ENCODE data around the gene TRPC4.

The TRPC4 gene

DNA sequence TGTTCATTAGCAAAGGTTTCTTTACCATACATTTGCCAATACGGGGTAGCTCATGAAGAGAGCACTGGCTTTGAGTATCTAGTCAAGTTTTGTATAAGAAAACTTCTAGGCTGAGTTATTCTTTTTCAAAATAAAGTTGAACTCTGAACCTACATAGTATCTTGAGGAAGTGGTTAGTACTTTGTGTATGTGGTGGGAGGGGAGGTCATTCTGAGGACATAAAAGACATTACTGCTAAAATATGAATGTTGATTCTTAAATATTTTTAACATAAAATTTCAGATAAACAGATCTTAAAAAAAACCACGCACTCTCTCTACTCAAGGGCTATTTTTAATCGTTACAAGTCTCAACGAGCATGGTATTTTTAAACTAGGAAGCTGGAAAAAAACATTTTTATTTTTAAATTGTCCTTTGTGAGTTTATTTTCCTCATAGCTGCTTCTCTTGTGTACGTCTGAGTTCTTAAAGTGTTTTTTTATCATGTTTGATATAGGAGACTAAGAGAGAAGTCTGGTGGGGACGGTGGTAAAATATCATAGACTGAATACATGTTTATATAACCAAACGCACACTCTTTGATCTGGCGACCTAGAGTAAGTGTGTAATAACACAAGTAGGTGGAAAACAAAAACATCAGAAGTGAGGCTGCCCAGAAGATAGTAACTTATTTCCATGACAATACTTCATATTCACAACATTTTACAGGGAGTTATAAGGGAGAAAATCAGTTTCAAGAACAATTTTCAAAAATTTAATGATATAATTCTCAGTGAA lies 153.0 kb downstream of the TRPC4 start:
- DNase-seq (ENCODE audit: low spot score): no peak

DNA sequence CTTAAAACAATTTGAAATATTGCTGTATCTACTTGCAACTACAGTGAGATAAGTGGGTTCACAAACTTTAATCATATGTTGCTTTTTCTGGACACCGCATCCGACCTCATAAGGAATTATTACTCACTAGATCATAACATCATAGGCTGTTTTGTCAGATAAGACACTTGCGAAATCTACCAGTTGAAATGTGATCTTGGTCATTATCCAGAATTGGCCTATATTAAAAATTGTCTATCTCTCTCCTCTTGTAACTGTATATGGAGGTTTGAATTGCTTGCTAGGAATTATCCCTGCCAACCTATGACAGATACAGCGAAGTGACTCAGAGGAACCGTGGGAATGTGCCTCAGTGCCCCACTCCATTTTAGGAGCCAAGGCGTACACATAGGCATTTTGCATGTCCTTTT lies 154.0 kb downstream of the TRPC4 start:
- DNase-seq (ENCODE audit: low spot score): no peak

DNA sequence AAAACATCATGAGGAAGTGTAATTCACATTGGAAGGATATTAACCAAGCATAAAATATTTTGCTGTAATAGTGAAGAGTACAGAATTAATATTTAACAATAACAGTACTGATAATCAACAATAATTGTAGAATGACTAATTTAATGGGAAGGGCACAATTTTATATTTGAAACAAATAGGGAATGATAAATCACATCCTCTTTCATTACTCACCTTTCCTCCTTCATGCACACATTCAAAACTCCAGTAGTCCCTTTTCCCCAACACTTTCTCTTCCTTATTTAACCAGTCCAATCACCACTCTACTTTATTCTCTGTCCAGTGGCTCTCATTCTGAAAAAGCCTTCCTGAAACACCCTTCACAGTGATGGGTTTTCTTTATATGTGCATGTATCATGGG lies 160.3 kb downstream of the TRPC4 start:
- no peak for DNase-seq (ENCODE audit: low spot score)

GRCh38 chr13:37707739-37708500 lies 161.7 kb downstream of the TRPC4 start:
- no peak for DNase-seq (ENCODE audit: low spot score)

DNA sequence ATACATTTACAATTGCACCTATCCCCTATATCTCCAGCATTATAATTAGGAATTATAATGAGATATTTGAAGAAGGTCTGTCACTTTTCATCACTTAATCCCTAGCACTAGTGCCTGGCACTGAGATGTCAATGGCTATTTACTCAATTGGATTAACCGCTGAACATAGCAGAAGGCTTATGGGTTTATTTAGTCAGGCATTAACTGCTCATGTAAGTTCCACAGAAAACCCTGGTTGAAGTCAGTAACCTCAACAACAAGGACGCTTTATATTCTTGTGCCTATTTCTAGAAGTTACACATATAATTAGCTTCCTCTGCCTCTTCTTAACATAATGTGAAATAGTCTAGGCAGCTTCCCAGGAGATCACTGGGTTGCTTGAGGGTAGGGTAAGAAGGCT lies 163.5 kb downstream of the TRPC4 start:
- DNase-seq (ENCODE audit: low spot score): no peak

GRCh38 chr13:37701972-37702371 lies 167.6 kb downstream of the TRPC4 start:
- no peak for DNase-seq (ENCODE audit: low spot score)

GRCh38 chr13:37701306-37701705 lies 168.3 kb downstream of the TRPC4 start:
- DNase-seq (ENCODE audit: low spot score): no peak

DNA sequence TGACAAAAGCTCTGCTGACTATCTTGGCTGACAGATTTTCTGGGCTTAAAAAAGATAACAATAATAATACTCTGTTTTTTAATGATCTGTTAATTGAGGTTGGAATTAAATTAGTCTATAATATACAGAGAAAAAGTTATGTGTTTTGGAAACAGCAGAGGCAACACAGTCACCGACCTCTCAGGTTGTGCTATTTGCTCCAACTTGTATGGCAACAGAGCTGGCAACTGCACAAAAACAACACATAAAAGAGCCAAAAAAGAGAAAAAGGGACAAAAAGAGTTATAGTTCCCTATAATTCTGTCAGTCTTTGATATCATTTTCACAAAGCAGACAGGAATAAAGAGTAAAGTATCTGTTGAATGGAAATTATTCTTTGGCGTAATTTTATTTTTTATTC lies 168.7 kb downstream of the TRPC4 start:
- DNase-seq (ENCODE audit: low spot score): no peak

DNA sequence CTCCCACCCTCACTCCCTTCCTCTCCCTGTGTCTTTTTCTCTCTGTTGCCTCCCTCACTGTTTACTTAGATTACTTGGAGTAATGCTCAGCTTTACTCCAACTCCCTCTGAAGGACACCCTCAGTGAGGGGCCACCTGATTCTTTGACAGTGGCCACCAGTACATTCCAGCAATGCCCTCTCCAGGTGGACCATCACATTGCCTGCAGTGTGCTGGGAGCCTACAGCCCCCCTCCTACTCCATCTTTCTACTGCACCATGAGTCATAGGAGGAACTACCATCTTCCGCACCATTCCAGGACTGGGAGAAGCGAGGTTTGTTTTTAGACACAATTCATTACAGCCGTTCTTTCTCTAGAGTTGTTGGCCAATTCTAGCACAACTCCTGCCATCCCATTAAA lies 174.4 kb downstream of the TRPC4 start:
- DNase-seq (ENCODE audit: low spot score): no peak

DNA sequence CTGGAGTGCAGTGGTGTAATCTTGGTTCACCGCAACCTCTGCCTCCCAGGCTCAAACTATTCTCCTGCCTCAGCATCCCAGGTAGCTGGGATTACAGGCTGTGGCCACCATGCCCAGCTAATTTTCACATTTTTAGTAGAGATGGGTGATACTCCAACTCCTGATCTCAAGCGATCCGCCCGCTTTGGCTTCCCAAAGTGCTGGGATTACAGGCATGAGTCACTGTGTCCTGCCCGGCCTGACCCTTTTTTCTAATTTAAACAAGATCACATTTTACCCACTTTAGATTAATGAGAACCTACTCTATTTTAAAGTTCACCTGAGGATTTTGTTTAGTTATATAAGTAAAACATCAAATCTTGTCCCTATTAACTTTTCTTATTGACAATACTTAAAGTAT lies 179.2 kb downstream of the TRPC4 start:
- DNase-seq (ENCODE audit: low spot score): no peak

GRCh38 chr13:37686501-37686900 lies 183.1 kb downstream of the TRPC4 start:
- DNase-seq (ENCODE audit: low spot score): no peak

GRCh38 chr13:37685206-37685605 lies 184.4 kb downstream of the TRPC4 start:
- no peak for DNase-seq (ENCODE audit: low spot score)

DNA sequence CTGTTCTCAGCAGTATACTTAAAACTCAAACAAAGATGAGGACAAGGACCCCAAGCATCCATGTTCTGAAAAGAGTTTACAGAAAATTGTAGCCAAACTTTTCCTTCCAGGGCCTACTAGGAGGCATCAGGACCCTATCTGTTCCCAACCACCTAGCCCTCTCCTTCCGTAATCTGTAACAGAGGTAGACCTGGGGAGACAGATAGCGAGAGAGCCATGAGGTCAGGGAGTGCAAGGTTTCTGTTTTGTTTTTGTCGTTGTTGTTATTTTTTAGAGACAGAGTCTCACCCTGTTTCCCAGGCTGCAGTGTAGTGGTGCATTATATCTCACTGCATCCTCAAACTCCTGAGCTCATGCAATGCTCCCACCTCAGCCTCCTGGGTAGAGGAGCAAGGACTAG lies 187.1 kb downstream of the TRPC4 start:
- DNase-seq (ENCODE audit: low spot score): no peak

DNA sequence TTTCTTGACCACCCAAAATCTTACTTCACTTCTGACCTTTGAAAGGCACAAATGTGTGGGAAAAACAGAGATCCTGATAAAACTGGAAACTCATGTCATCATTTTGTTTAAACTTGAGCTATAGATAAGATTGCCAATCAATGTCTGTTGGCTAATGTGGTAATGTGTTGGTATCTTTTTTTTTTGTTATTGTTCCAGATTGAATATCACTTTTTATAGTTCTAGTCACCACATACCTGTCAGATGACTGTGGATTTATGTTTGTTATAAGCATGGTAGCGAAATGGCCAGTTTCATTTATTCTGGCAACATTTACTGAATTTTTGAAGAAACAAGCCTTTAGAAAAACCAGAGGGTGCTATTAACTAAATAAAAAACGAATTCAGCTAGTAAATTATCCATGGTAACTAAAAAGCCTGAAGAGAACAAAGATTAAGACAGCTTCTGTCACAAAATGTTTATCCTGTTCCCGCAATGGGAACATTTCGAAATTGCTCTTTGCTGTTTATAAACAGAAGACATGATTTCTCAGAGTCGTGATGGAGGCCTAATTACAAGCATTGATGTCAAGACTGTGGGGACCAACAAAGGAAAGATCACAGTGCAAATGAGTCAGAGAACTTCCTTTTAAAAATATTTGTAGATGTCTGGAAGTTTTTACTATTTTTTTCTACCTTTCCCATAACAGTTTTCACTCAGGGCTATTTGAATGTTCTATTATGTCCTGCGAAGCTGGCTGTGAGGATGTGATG lies 188.1 kb downstream of the TRPC4 start:
- peak; percentile 16 for DNase-seq (ENCODE audit: low spot score)

GRCh38 chr13:37680137-37680536 lies 189.4 kb downstream of the TRPC4 start:
- no peak for DNase-seq (ENCODE audit: low spot score)

- no peak for DNase-seq (ENCODE audit: low spot score)
These were observed 190.5 kb downstream of the TRPC4 start for GRCh38 chr13:37679043-37679442.

DNA sequence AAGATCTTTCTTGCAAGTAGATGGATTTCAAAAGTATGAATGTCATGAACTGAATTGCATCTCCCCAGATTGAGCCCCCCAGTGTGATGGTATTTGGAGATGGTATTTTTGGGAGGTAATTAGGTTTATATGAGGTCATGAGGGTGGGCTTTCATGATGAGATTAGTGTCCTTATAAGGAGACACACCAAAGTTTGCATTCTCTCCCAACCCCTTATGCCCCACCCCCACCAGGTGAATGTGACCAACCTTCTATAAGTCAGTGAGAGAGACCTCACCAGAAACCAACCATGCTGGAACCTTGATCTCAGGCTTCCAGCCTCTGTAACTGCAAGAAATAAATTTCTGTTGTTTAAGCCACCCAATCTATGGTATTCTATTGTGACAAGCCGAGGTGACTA lies 199.7 kb downstream of the TRPC4 start:
- no peak for DNase-seq (ENCODE audit: low spot score)

DNA sequence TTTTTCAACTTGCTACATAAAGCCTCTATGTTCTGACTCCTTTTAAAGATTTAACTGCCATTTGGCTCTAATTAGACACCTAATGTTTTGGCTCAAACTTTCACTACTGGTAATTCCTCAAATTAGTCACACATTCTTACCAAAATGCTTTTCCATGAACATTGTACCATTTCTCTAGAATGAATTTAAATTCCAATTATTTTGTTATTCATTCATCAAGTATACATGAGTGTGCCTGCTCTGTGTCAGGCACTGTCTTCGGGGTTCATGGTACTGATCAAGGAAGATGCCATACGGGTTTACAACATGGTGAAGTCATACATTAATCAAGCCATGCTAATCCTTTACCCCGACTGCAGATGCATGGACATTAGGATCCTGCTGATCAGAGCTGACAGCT lies 201.9 kb downstream of the TRPC4 start:
- no peak for DNase-seq (ENCODE audit: low spot score)

DNA sequence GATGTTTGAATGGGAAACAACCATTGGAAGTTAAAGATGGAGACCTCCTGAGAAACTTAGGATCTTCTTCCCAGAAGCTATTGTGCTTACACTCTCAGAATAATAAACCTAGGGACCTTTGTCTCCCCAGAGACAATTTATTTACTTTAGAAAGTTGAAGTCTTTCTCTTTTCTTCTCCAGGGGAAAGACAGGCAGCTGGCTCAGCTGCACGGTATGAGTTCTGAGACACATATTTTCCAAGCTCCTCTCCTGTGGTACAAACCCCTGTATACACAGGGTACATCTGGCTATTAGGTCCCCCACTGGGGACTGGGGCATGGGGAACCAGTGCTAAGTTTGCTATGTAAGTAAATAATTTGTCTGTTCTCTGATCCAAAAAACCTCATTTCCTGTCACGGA lies 203.5 kb downstream of the TRPC4 start:
- DNase-seq (ENCODE audit: low spot score): no peak

DNA sequence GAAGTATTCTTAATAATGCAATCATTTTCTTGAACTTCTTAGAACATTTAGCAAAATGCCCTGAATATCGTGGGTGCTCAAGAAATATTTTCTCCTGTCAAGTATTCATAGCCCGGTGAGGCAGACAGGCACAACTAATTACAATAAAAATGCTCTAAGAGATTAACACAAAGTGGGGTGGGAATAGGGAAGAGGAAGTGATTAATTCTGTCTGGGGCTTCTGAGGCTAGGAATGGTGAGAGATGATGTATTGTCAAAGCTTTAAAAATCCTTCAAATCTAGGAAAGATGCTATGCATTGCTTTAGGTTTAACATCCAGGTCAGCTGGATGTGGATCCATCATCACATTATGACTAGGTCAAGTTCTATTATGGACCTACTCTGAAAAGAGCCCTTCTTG lies 204.2 kb downstream of the TRPC4 start:
- no peak for DNase-seq (ENCODE audit: low spot score)

DNA sequence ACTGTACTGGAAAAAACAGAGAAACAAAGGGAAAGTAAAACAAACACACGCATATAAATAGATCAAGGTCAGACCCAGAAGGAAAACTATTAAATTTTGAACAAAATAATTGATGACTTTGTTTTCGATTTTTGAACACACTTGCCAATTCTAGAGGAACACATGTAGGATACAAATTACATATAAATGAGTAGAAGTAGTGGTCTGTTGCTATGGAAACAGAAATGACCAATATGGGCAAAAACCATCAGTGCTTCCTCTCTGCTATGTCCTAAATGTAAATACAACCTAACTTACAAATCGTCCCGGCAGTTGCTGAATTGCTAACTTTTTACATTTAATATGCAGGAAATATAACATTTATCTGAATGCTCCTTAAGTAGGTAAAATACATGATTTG lies 205.8 kb downstream of the TRPC4 start:
- no peak for DNase-seq (ENCODE audit: low spot score)

GRCh38 chr13:37662624-37663023 lies 206.9 kb downstream of the TRPC4 start:
- no peak for DNase-seq (ENCODE audit: low spot score)

DNA sequence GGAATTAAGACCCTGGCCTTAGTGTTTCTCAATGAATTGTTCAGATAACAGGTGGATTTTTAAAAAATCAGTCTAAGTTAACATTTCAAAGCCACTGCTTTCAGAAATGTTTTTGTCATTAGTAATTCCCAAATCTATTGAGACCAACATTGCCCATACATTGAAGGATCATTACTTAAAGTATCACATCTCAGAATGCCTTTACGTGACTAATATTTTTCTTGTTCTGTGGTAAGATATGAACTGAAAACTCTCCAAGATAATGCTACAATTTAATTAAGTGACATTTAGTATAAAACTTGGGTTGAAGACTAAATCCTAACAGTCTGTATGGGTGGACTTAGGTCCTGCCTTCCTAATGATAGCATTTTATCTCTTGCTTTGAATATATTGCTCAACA lies 211.6 kb downstream of the TRPC4 start:
- DNase-seq (ENCODE audit: low spot score): no peak

Data from Ammon's horn (tissue), 1 donor.